ENCODE data around the gene RIGI.

RIGI gene

GRCh38 chr9:32526041-32526706 lies at the start of gene RIGI:
Gene RIGI, minus strand, starts transcription at chr9:32526196. Its CDS starts 30 bp downstream, at chr9:32526166.
- H3K4me1 ChIP-seq (ENCODE audit: insufficient read depth, poor library complexity, severe bottlenecking) = peaks cover 6% of the 10 kb centered on the region
- H3K36me3 ChIP-seq (ENCODE audit: low read depth) = no peaks in the 10 kb centered on the region
- ATAC-seq (ENCODE audit: low read depth) = peak; percentile 80
- H3K9me3 ChIP-seq (ENCODE audit: severe bottlenecking) = no peaks in the 10 kb centered on the region
- peak within 1 kb of the TSS; percentile 59 for H3K4me3 ChIP-seq (ENCODE audit: severe bottlenecking)
- no peaks in the 10 kb centered on the region for H3K27me3 ChIP-seq (ENCODE audit: insufficient read depth, poor library complexity, severe bottlenecking)
- TF ChIP-seq, protein P1, sequence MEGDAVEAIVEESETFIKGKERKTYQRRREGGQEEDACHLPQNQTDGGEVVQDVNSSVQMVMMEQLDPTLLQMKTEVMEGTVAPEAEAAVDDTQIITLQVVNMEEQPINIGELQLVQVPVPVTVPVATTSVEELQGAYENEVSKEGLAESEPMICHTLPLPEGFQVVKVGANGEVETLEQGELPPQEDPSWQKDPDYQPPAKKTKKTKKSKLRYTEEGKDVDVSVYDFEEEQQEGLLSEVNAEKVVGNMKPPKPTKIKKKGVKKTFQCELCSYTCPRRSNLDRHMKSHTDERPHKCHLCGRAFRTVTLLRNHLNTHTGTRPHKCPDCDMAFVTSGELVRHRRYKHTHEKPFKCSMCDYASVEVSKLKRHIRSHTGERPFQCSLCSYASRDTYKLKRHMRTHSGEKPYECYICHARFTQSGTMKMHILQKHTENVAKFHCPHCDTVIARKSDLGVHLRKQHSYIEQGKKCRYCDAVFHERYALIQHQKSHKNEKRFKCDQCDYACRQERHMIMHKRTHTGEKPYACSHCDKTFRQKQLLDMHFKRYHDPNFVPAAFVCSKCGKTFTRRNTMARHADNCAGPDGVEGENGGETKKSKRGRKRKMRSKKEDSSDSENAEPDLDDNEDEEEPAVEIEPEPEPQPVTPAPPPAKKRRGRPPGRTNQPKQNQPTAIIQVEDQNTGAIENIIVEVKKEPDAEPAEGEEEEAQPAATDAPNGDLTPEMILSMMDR (IDR thresholded peaks at IDR 0.05; ENCODE audit: poor library complexity, severe bottlenecking) = peak; percentile 83
- peak; percentile 90 for DNase-seq (ENCODE audit: low spot score)
- peak within 1 kb of the TSS; percentile 64 for H3K27ac ChIP-seq (ENCODE audit: poor library complexity, severe bottlenecking)

DNA sequence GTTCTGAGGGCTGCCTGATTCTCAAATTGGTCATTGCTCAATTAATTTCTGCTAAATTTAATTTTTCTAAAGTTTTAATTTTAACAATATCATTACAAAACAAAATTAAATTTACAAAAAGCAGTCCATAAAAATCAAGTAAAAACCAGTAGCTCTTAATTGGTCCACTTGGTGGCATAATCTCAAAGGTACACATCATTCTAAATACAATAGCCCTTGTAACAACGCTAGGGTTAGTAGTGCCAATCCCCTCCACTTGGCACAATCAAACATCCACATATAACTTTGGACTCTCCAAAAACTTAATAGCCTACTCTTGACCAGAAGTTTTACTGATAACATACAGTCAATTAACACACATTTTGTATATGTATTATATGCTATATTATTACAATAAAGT lies 48.9 kb upstream of the RIGI start:
- no peak overlapping the region for H3K4me3 ChIP-seq (ENCODE audit: severe bottlenecking)
- no peaks in the 10 kb centered on the region for H3K27me3 ChIP-seq (ENCODE audit: insufficient read depth, poor library complexity, severe bottlenecking)
- peaks cover 14% of the 10 kb centered on the region for H3K4me1 ChIP-seq (ENCODE audit: insufficient read depth, poor library complexity, severe bottlenecking)
- no peak for DNase-seq (ENCODE audit: low spot score)
- ATAC-seq (ENCODE audit: low read depth) = no peak
- H3K9me3 ChIP-seq (ENCODE audit: severe bottlenecking) = no peaks in the 10 kb centered on the region
- TF ChIP-seq, protein P1 (IDR thresholded peaks at IDR 0.05; ENCODE audit: poor library complexity, severe bottlenecking) = no peak
- no peak overlapping the region for H3K27ac ChIP-seq (ENCODE audit: poor library complexity, severe bottlenecking)
- H3K36me3 ChIP-seq (ENCODE audit: low read depth) = peaks cover 19% of the 10 kb centered on the region

DNA sequence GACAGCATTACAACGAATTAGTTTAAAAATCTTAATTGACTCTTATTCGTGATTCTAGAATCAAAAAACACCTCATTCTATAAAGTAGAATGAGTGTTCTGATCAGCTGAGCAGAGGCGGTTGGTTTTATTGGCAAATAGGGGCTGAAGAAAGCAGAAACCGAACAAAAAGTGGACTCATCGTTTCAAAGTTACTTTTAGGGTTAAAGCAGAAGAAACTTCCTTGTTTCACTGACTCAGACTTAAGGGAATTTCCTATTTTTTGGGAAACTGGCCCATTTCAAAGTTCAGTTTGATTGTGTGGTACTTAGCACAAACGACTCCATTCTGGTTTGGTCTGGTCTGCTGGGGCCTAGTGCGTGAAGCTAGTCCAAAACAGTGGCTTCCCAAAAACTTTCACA lies 47.8 kb upstream of the RIGI start:
- Histone ChIP-seq H3K36me3 (ENCODE audit: low read depth) (peaks cover 25% of the 10 kb centered on the region), H3K4me1 (ENCODE audit: insufficient read depth, poor library complexity, severe bottlenecking) (peaks cover 14% of the 10 kb centered on the region), H3K27me3 (ENCODE audit: insufficient read depth, poor library complexity, severe bottlenecking) (no peaks in the 10 kb centered on the region), H3K4me3 (ENCODE audit: severe bottlenecking) (no peak overlapping the region), H3K9me3 (ENCODE audit: severe bottlenecking) (no peaks in the 10 kb centered on the region), H3K27ac (ENCODE audit: poor library complexity, severe bottlenecking) (no peak overlapping the region)
- TF ChIP-seq, protein P1 (IDR thresholded peaks at IDR 0.05; ENCODE audit: poor library complexity, severe bottlenecking) = no peak
- DNase-seq (ENCODE audit: low spot score) = no peak
- no peak for ATAC-seq (ENCODE audit: low read depth)

- Histone ChIP-seq H3K4me3 (ENCODE audit: severe bottlenecking) (peak within 1 kb of the TSS; percentile 92), H3K27ac (ENCODE audit: poor library complexity, severe bottlenecking) (peak within 1 kb of the TSS; percentile 69), H3K4me1 (ENCODE audit: insufficient read depth, poor library complexity, severe bottlenecking) (peaks cover 14% of the 10 kb centered on the region), H3K9me3 (ENCODE audit: severe bottlenecking) (no peaks in the 10 kb centered on the region), H3K27me3 (ENCODE audit: insufficient read depth, poor library complexity, severe bottlenecking) (no peaks in the 10 kb centered on the region), H3K36me3 (ENCODE audit: low read depth) (peaks cover 30% of the 10 kb centered on the region)
- ATAC-seq (ENCODE audit: low read depth) (peak; percentile 85), DNase-seq (ENCODE audit: low spot score) (peak; percentile 85)
- TF ChIP-seq, protein P1 (IDR thresholded peaks at IDR 0.05; ENCODE audit: poor library complexity, severe bottlenecking) = no peak
Observed at GRCh38 chr9:32572900-32573523, 47.0 kb upstream of the RIGI start, which contains the start of gene NDUFB6. Gene NDUFB6, minus strand, starts transcription at chr9:32573159. Its CDS starts 99 bp downstream, at chr9:32573060.
